ENCODE results near the gene YJU2. TPM values are rescaled to one million over a fixed set of nuclear protein-coding genes. Genes with fewer than 3 reads are reported as not detected.

Gene YJU2
- polyA plus RNA-seq (2013): 16.3 and 17.4 TPM in 2 replicates

DNA sequence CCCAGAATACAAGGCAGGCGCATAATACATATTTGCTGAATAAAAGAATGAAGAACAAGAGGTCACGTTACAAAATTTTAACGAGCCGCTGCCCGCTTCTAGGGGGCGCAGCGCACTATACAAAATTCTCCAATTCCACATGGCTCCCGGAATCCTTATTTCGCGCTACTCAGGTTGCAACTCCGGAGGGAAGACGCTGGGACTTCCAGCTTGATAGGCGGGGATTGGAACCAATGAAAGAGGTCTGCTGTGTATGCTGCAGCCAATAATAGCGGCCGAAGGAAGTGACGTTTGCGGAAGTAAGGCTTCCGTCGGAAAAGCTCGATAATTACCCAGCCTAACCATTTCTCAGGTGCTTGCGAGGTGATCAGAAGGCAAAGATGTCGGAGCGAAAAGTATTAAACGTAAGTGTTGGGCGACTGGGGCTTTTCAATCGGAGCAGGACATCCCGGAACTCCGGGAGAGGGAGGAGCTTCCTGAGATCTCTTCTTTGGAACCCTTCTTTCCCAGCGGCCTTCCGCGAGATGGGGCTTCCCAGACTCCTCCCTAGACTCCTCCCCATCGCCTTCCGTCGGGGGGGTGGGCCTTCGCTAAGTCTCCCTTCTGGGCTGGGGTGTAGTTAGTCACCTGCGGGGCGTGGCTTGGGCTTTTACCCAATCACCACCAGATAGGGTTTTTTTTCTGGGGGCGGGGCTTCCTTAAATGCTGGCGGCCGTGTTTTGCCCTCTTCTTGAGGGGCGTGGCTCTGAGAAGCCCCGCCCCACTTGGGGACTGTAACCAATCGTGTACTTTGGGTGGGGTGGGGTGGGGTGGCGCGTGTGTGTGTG lies at the start of gene YJU2:
TSS of gene YJU2 (plus strand) at position 314 of the 827 bp plus-strand sequence. CDS start at position 381, 67 bp downstream.
- peak within 1 kb of the TSS; percentile 92 for H3K18ac ChIP-seq (ENCODE audit: low read length)
- peaks cover 2% of the 10 kb centered on the region for H3K79me2 ChIP-seq (ENCODE audit: control insufficient read depth, insufficient read depth, low read length, poor library complexity)
- H4K8ac ChIP-seq (ENCODE audit: low read depth, low read length): peak within 1 kb of the TSS; percentile 99
- H4K91ac ChIP-seq (ENCODE audit: low read depth, low read length): peak within 1 kb of the TSS; percentile 96
- peak within 1 kb of the TSS; percentile 57 for H2AK5ac ChIP-seq (ENCODE audit: low read length)
- H2AFZ ChIP-seq (ENCODE audit: insufficient read depth, low read length, poor library complexity): peak within 1 kb of the TSS; percentile 97
- no peaks in the 10 kb centered on the region for H3K9me3 ChIP-seq (ENCODE audit: insufficient read depth, low read depth, low read length)
- H2BK120ac ChIP-seq (ENCODE audit: insufficient read depth, low read length, poor library complexity): peak within 1 kb of the TSS; percentile 92
- peak within 1 kb of the TSS; percentile 92 for H3K14ac ChIP-seq (ENCODE audit: low read length)
- peak within 1 kb of the TSS; percentile 89 for H3K4ac ChIP-seq (ENCODE audit: low read depth, low read length)
- no CpG with 5 or more reads among the region's 45 CpGs for WGBS (ENCODE audit: extremely low coverage, insufficient coverage, insufficient read length)
- peaks cover 5% of the 10 kb centered on the region for H3K79me1 ChIP-seq (ENCODE audit: low read length)
- peak; percentile 99 to 100 for DNase-seq
- H3K27ac ChIP-seq (ENCODE audit: low read depth, low read length): peak within 1 kb of the TSS; percentile 91
- peaks cover 3% of the 10 kb centered on the region in 2 experiments for H3K4me1 ChIP-seq (ENCODE audit: control insufficient read depth in 1 of 2, insufficient read depth in 2 of 2, low read length in 2 of 2)
- peak within 1 kb of the TSS; percentile 94 for H3K9ac ChIP-seq (ENCODE audit: low read length)
- H3K23ac ChIP-seq (ENCODE audit: low read length): no peak within 1 kb of the TSS
- peak within 1 kb of the TSS; percentile 99 for H4K12ac ChIP-seq (ENCODE audit: low read depth, low read length)
- H2BK5ac ChIP-seq (ENCODE audit: low read depth, low read length, poor library complexity): peak within 1 kb of the TSS; percentile 97
- H3K27me3 ChIP-seq (ENCODE audit: insufficient read depth, low read length): no peaks in the 10 kb centered on the region
- H3K4me2 ChIP-seq (ENCODE audit: low read length): peak within 1 kb of the TSS; percentile 76
- peak within 1 kb of the TSS; percentile 83 for H3K4me3 ChIP-seq (ENCODE audit: low read depth, low read length)
- H2BK12ac ChIP-seq (ENCODE audit: low read length): peak within 1 kb of the TSS; percentile 24
- H3K36me3 ChIP-seq (ENCODE audit: control insufficient read depth in 1 of 2, insufficient read depth in 2 of 2, low read length in 2 of 2): peaks cover 22 to 26% of the 10 kb centered on the region in 2 experiments

DNA sequence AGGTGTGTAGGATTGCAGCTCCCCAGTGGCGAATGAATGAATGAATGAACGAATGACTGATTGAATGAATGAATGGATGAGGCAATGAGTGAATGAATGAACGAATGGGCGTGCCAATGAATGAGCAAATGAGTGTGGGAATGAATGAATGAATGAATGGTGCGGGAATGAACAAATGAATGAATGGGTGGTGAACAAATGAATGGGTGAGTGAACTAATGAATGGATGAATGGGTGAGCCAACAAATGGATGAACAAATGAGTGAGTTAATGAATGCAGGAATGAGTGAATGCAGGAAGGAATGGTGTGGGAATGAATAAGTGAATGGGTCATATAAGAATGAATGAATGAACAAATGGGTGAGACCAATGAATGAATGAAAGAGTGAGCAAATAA lies 49.7 kb upstream of the YJU2 start:
- Histone ChIP-seq H3K27ac (ENCODE audit: low read depth, low read length) (no peak overlapping the region), H3K27me3 (ENCODE audit: insufficient read depth, low read length) (peaks cover 4% of the 10 kb centered on the region), H3K18ac (ENCODE audit: low read length) (no peak overlapping the region), H3K9me3 (ENCODE audit: insufficient read depth, low read depth, low read length) (peaks cover 2% of the 10 kb centered on the region), H4K12ac (ENCODE audit: low read depth, low read length) (no peak overlapping the region), H3K4me2 (ENCODE audit: low read length) (no peak overlapping the region), H3K9ac (ENCODE audit: low read length) (no peak overlapping the region), H3K14ac (ENCODE audit: low read length) (no peak overlapping the region), H3K36me3 (ENCODE audit: control insufficient read depth in 1 of 2, insufficient read depth in 2 of 2, low read length in 2 of 2) (no peaks in the 10 kb centered on the region), H3K4me3 (ENCODE audit: low read depth, low read length) (no peak overlapping the region), H2BK12ac (ENCODE audit: low read length) (no peak overlapping the region), H2AK5ac (ENCODE audit: low read length) (no peak overlapping the region), H4K91ac (ENCODE audit: low read depth, low read length) (no peak overlapping the region), H3K79me2 (ENCODE audit: control insufficient read depth, insufficient read depth, low read length, poor library complexity) (no peaks in the 10 kb centered on the region), H2AFZ (ENCODE audit: insufficient read depth, low read length, poor library complexity) (no peak overlapping the region), H2BK5ac (ENCODE audit: low read depth, low read length, poor library complexity) (no peak overlapping the region), H3K4me1 (ENCODE audit: control insufficient read depth in 1 of 2, insufficient read depth in 2 of 2, low read length in 2 of 2) (peaks cover 0 to 2% of the 10 kb centered on the region in 2 experiments), H3K4ac (ENCODE audit: low read depth, low read length) (no peak overlapping the region), H4K8ac (ENCODE audit: low read depth, low read length) (no peak overlapping the region), H2BK120ac (ENCODE audit: insufficient read depth, low read length, poor library complexity) (no peak overlapping the region), H3K79me1 (ENCODE audit: low read length) (no peaks in the 10 kb centered on the region), H3K23ac (ENCODE audit: low read length) (no peak overlapping the region)
- no peak for DNase-seq
- 100% methylated on average over 1 of the region's 5 CpGs for WGBS (ENCODE audit: extremely low coverage, insufficient coverage, insufficient read length)

DNA sequence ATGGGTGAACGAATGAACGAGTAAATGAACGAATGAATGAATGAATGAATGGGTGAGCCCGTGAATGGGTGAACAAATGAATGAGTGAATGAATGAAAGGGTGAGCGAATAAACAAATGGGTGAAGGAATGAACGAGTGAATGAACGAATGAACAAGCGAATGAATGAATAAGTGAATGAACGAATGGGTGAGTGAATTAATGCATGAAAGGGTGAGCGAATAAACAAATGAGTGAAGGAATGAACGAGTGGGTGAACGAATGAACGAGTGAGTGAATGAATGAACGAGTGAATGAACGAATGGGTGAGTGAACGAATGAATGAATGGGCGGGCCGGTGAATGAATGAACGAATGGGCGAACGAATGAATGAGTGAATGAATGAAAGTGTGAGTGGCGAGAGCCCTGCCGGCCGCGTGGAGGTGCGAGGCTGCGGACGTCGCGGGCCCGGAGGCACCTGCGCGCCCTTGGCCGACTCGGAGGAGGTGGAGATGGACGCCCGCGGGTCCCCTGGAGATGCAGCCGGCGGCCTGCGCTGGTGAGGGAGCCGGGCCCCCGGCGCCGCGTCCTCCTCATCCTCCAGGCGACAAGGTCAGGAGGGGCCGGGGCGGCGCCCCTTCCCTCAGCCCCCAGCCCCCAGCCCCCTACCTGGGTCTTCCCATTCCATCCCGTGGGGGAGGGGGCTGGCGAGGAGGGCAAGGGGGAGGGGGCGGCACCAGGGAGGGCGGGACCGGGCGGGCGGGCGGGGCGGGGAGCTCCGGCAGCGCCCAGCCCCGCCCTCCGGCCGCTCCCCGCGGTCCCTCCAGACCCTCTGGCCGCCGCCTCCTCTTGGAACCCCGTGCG lies 49.0 kb upstream of the YJU2 start:
- peaks cover 0 to 2% of the 10 kb centered on the region in 2 experiments for H3K4me1 ChIP-seq (ENCODE audit: control insufficient read depth in 1 of 2, insufficient read depth in 2 of 2, low read length in 2 of 2)
- no peak overlapping the region for H2BK120ac ChIP-seq (ENCODE audit: insufficient read depth, low read length, poor library complexity)
- no peak overlapping the region for H2AFZ ChIP-seq (ENCODE audit: insufficient read depth, low read length, poor library complexity)
- H2BK5ac ChIP-seq (ENCODE audit: low read depth, low read length, poor library complexity): no peak overlapping the region
- H3K27ac ChIP-seq (ENCODE audit: low read depth, low read length): no peak overlapping the region
- no peak overlapping the region for H3K14ac ChIP-seq (ENCODE audit: low read length)
- peaks cover 4% of the 10 kb centered on the region for H3K27me3 ChIP-seq (ENCODE audit: insufficient read depth, low read length)
- H3K79me2 ChIP-seq (ENCODE audit: control insufficient read depth, insufficient read depth, low read length, poor library complexity): no peaks in the 10 kb centered on the region
- no peak overlapping the region for H3K18ac ChIP-seq (ENCODE audit: low read length)
- H3K9ac ChIP-seq (ENCODE audit: low read length): no peak overlapping the region
- no peak overlapping the region for H3K4me2 ChIP-seq (ENCODE audit: low read length)
- H3K36me3 ChIP-seq (ENCODE audit: control insufficient read depth in 1 of 2, insufficient read depth in 2 of 2, low read length in 2 of 2): no peaks in the 10 kb centered on the region
- no peak overlapping the region for H4K8ac ChIP-seq (ENCODE audit: low read depth, low read length)
- peak overlapping the region; percentile 10 for H3K4me3 ChIP-seq (ENCODE audit: low read depth, low read length)
- 100% methylated on average over 5 of the region's 70 CpGs for WGBS (ENCODE audit: extremely low coverage, insufficient coverage, insufficient read length)
- no peak overlapping the region for H4K91ac ChIP-seq (ENCODE audit: low read depth, low read length)
- no peak overlapping the region for H3K23ac ChIP-seq (ENCODE audit: low read length)
- H4K12ac ChIP-seq (ENCODE audit: low read depth, low read length): no peak overlapping the region
- H3K9me3 ChIP-seq (ENCODE audit: insufficient read depth, low read depth, low read length): peaks cover 4% of the 10 kb centered on the region
- H3K4ac ChIP-seq (ENCODE audit: low read depth, low read length): no peak overlapping the region
- H3K79me1 ChIP-seq (ENCODE audit: low read length): no peaks in the 10 kb centered on the region
- no peak overlapping the region for H2BK12ac ChIP-seq (ENCODE audit: low read length)
- no peak overlapping the region for H2AK5ac ChIP-seq (ENCODE audit: low read length)
- DNase-seq: peak in 1 of 2 donors; percentile 37

DNA sequence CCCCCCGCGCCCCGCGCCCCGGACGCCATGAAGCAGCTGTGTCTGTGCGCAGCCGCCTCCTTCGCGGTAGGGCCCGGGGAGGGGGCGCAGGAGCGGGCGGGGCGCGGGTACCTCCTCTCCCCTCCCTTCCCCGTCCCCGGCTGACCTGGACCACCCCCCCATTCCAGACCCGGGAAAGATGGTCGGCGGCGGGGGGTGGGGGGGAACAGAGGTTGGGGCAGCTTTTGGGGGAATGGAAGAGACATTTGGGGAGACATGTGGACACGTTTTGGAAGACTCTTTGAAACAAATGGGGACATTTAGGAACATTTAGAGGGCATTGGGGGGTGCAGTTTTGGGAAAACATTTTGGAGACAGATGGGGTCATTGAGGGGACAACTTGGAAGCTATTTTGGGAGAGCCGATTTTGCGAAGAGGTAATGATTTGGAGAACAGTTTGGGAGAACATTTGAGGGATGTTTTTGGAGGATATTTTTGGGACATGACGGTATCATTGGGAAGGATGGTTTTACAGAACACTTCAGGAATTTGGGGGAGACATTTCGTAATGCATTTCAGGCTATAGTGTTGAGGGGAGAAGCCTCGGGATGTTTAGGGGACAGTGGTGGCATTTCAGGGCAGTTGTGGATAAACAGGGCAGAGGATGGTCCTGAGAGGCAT lies 48.3 kb upstream of the YJU2 start:
- Histone ChIP-seq H3K36me3 (ENCODE audit: control insufficient read depth in 1 of 2, insufficient read depth in 2 of 2, low read length in 2 of 2) (no peaks in the 10 kb centered on the region), H4K8ac (ENCODE audit: low read depth, low read length) (no peak overlapping the region), H2AK5ac (ENCODE audit: low read length) (no peak overlapping the region), H4K91ac (ENCODE audit: low read depth, low read length) (no peak overlapping the region), H3K79me1 (ENCODE audit: low read length) (no peaks in the 10 kb centered on the region), H3K27ac (ENCODE audit: low read depth, low read length) (no peak overlapping the region), H2BK120ac (ENCODE audit: insufficient read depth, low read length, poor library complexity) (no peak overlapping the region), H3K18ac (ENCODE audit: low read length) (no peak overlapping the region), H3K14ac (ENCODE audit: low read length) (no peak overlapping the region), H2BK12ac (ENCODE audit: low read length) (no peak overlapping the region), H2BK5ac (ENCODE audit: low read depth, low read length, poor library complexity) (no peak overlapping the region), H3K4ac (ENCODE audit: low read depth, low read length) (no peak overlapping the region), H3K9ac (ENCODE audit: low read length) (no peak overlapping the region), H3K4me1 (ENCODE audit: control insufficient read depth in 1 of 2, insufficient read depth in 2 of 2, low read length in 2 of 2) (peaks cover 0 to 2% of the 10 kb centered on the region in 2 experiments), H3K23ac (ENCODE audit: low read length) (no peak overlapping the region), H3K79me2 (ENCODE audit: control insufficient read depth, insufficient read depth, low read length, poor library complexity) (no peaks in the 10 kb centered on the region), H2AFZ (ENCODE audit: insufficient read depth, low read length, poor library complexity) (no peak overlapping the region), H4K12ac (ENCODE audit: low read depth, low read length) (no peak overlapping the region), H3K9me3 (ENCODE audit: insufficient read depth, low read depth, low read length) (peaks cover 4% of the 10 kb centered on the region), H3K4me2 (ENCODE audit: low read length) (no peak overlapping the region), H3K27me3 (ENCODE audit: insufficient read depth, low read length) (peaks cover 4% of the 10 kb centered on the region), H3K4me3 (ENCODE audit: low read depth, low read length) (no peak overlapping the region)
- DNase-seq: no peak
- WGBS (ENCODE audit: extremely low coverage, insufficient coverage, insufficient read length): no CpG with 5 or more reads among the region's 28 CpGs
